Hepatocyte (in vitro differentiated cells): ENCODE results near the gene SLCO3A1. TPM values are rescaled to one million over a fixed set of nuclear protein-coding genes. Genes with fewer than 3 reads are reported as not detected.

Experiments used
- DNase-seq: peaks from one replicate; pipeline ENCODE4 v3.0.0-alpha.2; 2016; ENCODE audit warnings: low spot score
- H2AFZ ChIP-seq: fragments of 200-600 bp; sonication (generic); 2 replicates; pipeline ENCODE4 v1.6.0; 2016; ENCODE audit warnings: antibody characterized with exemption, mild to moderate bottlenecking
- H3K27ac ChIP-seq: fragments of 200-600 bp; sonication (generic); 2 replicates; pipeline ENCODE4 v1.5.1; 2016; ENCODE audit warnings: mild to moderate bottlenecking
- H3K27me3 ChIP-seq: fragments of 200-600 bp; sonication (generic); 2 replicates; pipeline ENCODE4 v1.6.1; 2016
- H3K36me3 ChIP-seq: fragments of 200-600 bp; sonication (generic); replicated peaks from 2 replicates; pipeline ENCODE4 v1.5.1; 2016; ENCODE audit warnings: low read depth; ENCODE audit not compliant: insufficient read depth
- H3K4me1 ChIP-seq: fragments of 200-600 bp; sonication (generic); 2 replicates; pipeline ENCODE4 v1.5.1; 2016; ENCODE audit warnings: mild to moderate bottlenecking, moderate library complexity; ENCODE audit not compliant: insufficient read depth
- H3K4me2 ChIP-seq: fragments of 200-600 bp; sonication (generic); 2 replicates; pipeline ENCODE4 v1.6.0; 2016
- H3K4me3 ChIP-seq: fragments of 200-600 bp; sonication (generic); 2 replicates; pipeline ENCODE4 v1.5.1; 2016; ENCODE audit warnings: mild to moderate bottlenecking
- H3K79me2 ChIP-seq: fragments of 200-600 bp; sonication (generic); 2 replicates; pipeline ENCODE4 v1.6.0; 2017; ENCODE audit warnings: mild to moderate bottlenecking
- H3K9me2 ChIP-seq: fragments of 200-600 bp; sonication (generic); replicated peaks from 2 replicates; pipeline ENCODE4 v1.6.0; 2017; ENCODE audit warnings: mild to moderate bottlenecking; ENCODE audit not compliant: insufficient read depth
- H3K9me3 ChIP-seq: fragments of 200-600 bp; sonication (generic); 2 replicates; pipeline ENCODE4 v1.5.1; 2016; ENCODE audit warnings: low read depth, mild to moderate bottlenecking
- H4K20me1 ChIP-seq: fragments of 200-600 bp; sonication (generic); 2 replicates; pipeline ENCODE4 v1.6.0; 2016; ENCODE audit warnings: mild to moderate bottlenecking; ENCODE audit not compliant: insufficient read depth, poor library complexity, severe bottlenecking
- EZH2 ChIP-seq: fragments of 200-600 bp; sonication (generic); IDR thresholded peaks from 2 replicates; pipeline ENCODE4 v1.6.1; 2016; ENCODE audit warnings: antibody characterized with exemption, mild to moderate bottlenecking, borderline replicate concordance
- EZH2phosphoT487 ChIP-seq: fragments of 200-600 bp; sonication (generic); IDR thresholded peaks from one replicate; pipeline ENCODE4 v1.6.1; 2018; ENCODE audit warnings: antibody characterized with exemption, mild to moderate bottlenecking, low read depth, moderate library complexity; ENCODE audit not compliant: unreplicated experiment, severe bottlenecking
- WGBS: methylation state at CpG from one replicate; pipeline ENCODE4 v1.1.6; 2016; ENCODE audit warnings: low lambda C conversion rate; ENCODE audit errors: missing lambda C conversion rate; 5-methylcytosine and 5-hydroxymethylcytosine counted together
- polyA plus RNA-seq: library from polyadenylated mRNA; unstranded; fragments of >200 nt; fragmentation: Nextera tagmentation; extraction: Ambion mirVana; gene quantifications from 2 replicates; pipeline ENCODE4 v1.2.1, GENCODE V29; 2016
- total RNA-seq: library from RNA; depleted of rRNA; stranded (reverse); fragments of >200 nt; gene quantifications from 2 replicates; pipeline ENCODE4 v1.2.3, GENCODE V29; 2014
- TF ChIP-seq, protein P1 (sequence below): fragments of 200-600 bp; sonication (generic); IDR thresholded peaks from 2 replicates; pipeline ENCODE4 v1.5.1; 2016; ENCODE audit warnings: antibody characterized with exemption, mild to moderate bottlenecking; ENCODE audit not compliant: poor library complexity

SLCO3A1 gene
- total and polyA plus RNA-seq, 2 experiments from 2014 or later, result 1.3 to 5.4 TPM

DNA sequence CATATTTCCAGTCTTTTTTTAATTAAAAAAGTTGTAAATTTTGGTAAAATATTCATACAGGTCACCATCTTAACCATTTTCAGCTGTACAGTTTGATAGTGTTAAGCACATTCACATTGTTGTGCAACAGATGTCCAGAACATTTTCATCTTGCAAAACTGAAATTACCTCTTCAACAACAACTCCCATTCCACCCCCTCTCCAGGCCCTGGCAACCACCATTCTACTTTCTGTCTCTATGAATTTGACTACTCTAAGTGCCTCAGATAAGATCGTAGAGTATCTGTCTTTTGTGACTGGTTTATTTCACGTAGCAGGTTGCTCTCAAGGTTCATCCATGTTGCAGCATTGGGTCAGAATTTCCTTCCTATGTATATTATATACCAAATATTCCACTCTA, 76.0 kb downstream of the SLCO3A1 start:
- H3K4me1 ChIP-seq, result no peaks in the 10 kb centered on the region
- H3K36me3 ChIP-seq, result no peaks in the 10 kb centered on the region
- no peak for DNase-seq
- no peaks in the 10 kb centered on the region for H3K79me2 ChIP-seq
- 68% methylated on average over 2 of the region's 2 CpGs for WGBS
- no peak overlapping the region for H3K27ac ChIP-seq
- TF ChIP-seq, protein P1, sequence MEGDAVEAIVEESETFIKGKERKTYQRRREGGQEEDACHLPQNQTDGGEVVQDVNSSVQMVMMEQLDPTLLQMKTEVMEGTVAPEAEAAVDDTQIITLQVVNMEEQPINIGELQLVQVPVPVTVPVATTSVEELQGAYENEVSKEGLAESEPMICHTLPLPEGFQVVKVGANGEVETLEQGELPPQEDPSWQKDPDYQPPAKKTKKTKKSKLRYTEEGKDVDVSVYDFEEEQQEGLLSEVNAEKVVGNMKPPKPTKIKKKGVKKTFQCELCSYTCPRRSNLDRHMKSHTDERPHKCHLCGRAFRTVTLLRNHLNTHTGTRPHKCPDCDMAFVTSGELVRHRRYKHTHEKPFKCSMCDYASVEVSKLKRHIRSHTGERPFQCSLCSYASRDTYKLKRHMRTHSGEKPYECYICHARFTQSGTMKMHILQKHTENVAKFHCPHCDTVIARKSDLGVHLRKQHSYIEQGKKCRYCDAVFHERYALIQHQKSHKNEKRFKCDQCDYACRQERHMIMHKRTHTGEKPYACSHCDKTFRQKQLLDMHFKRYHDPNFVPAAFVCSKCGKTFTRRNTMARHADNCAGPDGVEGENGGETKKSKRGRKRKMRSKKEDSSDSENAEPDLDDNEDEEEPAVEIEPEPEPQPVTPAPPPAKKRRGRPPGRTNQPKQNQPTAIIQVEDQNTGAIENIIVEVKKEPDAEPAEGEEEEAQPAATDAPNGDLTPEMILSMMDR, result no peak
- TF ChIP-seq EZH2phosphoT487, result no peak
- TF ChIP-seq EZH2, result no peak
- no peaks in the 10 kb centered on the region for H3K9me3 ChIP-seq
- no peak overlapping the region for H3K4me2 ChIP-seq
- no peaks in the 10 kb centered on the region for H3K9me2 ChIP-seq
- no peaks in the 10 kb centered on the region for H3K27me3 ChIP-seq
- H2AFZ ChIP-seq, result no peak overlapping the region
- H4K20me1 ChIP-seq, result no peaks in the 10 kb centered on the region
- no peak overlapping the region for H3K4me3 ChIP-seq

DNA sequence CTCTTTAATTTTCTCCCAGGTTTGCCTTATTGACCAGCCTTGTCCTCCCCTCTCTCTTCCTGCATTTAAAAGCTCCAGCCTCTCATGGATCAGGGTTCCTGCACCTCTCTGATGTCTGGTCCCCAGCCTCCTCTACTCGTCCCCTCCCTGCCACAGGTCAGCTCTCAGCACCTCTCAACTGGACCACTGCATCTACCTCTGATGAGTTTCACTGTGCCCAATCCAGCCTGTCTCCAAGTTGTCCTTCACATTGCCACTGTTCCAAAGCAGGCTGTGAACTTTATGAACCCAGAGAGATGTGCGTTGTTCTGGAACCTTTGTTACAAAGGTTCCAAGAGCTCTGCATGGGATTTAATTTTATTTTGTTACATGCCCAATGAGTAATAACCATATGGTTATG, 76.6 kb downstream of the SLCO3A1 start:
- H2AFZ ChIP-seq, result no peak overlapping the region
- no peaks in the 10 kb centered on the region for H3K4me1 ChIP-seq
- H4K20me1 ChIP-seq, result no peaks in the 10 kb centered on the region
- 85% methylated on average over 2 of the region's 2 CpGs for WGBS
- no peaks in the 10 kb centered on the region for H3K9me2 ChIP-seq
- no peaks in the 10 kb centered on the region for H3K9me3 ChIP-seq
- H3K79me2 ChIP-seq, result no peaks in the 10 kb centered on the region
- H3K27me3 ChIP-seq, result no peaks in the 10 kb centered on the region
- TF ChIP-seq, protein P1, result no peak
- no peak for TF ChIP-seq EZH2phosphoT487
- no peak for TF ChIP-seq EZH2
- H3K27ac ChIP-seq, result no peak overlapping the region
- no peak overlapping the region for H3K4me2 ChIP-seq
- no peak for DNase-seq
- no peak overlapping the region for H3K4me3 ChIP-seq
- H3K36me3 ChIP-seq, result no peaks in the 10 kb centered on the region

DNA sequence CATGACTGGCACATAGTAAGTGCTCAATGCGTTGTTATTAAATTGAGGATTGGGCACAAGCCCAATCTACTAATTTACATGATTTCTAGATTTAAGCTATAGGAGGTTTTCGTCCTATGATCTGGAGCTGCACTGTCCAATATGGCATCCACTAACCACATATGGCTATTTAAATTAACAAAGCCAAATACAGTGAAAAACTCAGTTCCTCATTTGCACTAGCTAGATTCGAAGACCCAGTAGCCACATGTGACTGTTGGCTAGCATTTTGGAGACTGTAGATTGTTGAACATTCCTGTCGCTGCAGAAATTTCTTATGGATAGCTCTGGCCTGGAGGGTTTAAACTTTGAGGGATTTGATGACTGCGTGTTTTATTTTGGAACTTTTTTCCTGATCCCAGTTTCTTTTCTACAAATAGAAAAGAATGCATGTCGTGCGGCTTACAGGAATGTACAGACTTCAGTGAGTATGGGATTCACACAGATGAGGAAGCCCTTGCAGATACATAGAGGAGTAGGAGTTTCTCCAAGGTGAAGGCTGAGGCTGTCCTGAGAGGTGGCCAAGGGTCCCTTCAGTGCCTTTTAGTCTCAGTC, 82.8 kb downstream of the SLCO3A1 start:
- H3K9me3 ChIP-seq, result no peaks in the 10 kb centered on the region
- TF ChIP-seq, protein P1, result no peak
- TF ChIP-seq EZH2, result no peak
- no peak for TF ChIP-seq EZH2phosphoT487
- H3K79me2 ChIP-seq, result no peaks in the 10 kb centered on the region
- no peaks in the 10 kb centered on the region for H3K36me3 ChIP-seq
- H3K9me2 ChIP-seq, result no peaks in the 10 kb centered on the region
- no peak overlapping the region for H3K27ac ChIP-seq
- WGBS, result 88% methylated on average over 7 of the region's 7 CpGs
- no peak overlapping the region for H3K4me2 ChIP-seq
- H2AFZ ChIP-seq, result no peak overlapping the region
- no peak for DNase-seq
- no peak overlapping the region for H3K4me3 ChIP-seq
- peaks cover 7% of the 10 kb centered on the region for H3K4me1 ChIP-seq
- no peaks in the 10 kb centered on the region for H4K20me1 ChIP-seq
- H3K27me3 ChIP-seq, result no peaks in the 10 kb centered on the region

DNA sequence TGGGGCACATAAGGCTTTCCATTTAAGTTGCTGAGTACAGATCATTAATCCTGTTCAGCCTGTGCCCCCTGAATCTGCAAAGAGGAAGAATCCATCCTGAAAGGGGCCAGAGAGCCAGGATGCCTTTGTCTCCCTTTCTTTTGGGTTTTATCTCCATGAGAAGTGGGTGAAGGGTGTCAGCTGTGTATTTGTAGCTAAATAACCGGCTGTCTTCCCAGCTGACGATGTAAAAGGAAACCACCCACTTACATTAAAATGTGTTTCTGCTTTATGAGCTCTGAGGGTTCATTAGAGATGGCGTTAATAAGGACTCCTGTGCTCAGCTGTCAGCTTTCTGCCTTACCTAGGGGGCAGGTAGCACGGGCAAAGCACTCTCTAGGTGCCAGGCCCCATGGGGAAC, 83.4 kb downstream of the SLCO3A1 start:
- no peak overlapping the region for H3K4me2 ChIP-seq
- 76% methylated on average over 4 of the region's 4 CpGs for WGBS
- DNase-seq, result no peak
- H3K36me3 ChIP-seq, result no peaks in the 10 kb centered on the region
- no peaks in the 10 kb centered on the region for H3K9me3 ChIP-seq
- H3K27ac ChIP-seq, result no peak overlapping the region
- no peak for TF ChIP-seq EZH2phosphoT487
- TF ChIP-seq, protein P1, result no peak
- TF ChIP-seq EZH2, result no peak
- H4K20me1 ChIP-seq, result no peaks in the 10 kb centered on the region
- H2AFZ ChIP-seq, result no peak overlapping the region
- H3K9me2 ChIP-seq, result no peaks in the 10 kb centered on the region
- no peaks in the 10 kb centered on the region for H3K27me3 ChIP-seq
- H3K79me2 ChIP-seq, result no peaks in the 10 kb centered on the region
- peaks cover 7% of the 10 kb centered on the region for H3K4me1 ChIP-seq
- H3K4me3 ChIP-seq, result no peak overlapping the region
